M059J (cell line): ENCODE measurements around the gene NUP50. TPM values are rescaled to one million over a fixed set of nuclear protein-coding genes. Genes with fewer than 3 reads are reported as not detected.

Source experiments
- DNase-seq: peaks from one replicate; pipeline ENCODE4 v3.0.0-alpha.2; 2012; ENCODE audit warnings: low read depth
- total RNA-seq: library from RNA; depleted of rRNA; stranded (reverse); fragments of >200 nt; shearing (Covaris generic); gene quantifications from 2 replicates; pipeline ENCODE4 v1.2.3, GENCODE V29; 2014; rRNA removed

NUP50 gene
- total RNA-seq, 1 experiment from 2014 or later = 63.5 TPM

GRCh38 chr22:45230026-45230721 is 66.4 kb downstream of the NUP50 start:
- DNase-seq = no peak

- DNase-seq = no peak
These were observed 67.6 kb downstream of the NUP50 start for GRCh38 chr22:45231293-45231692.

- DNase-seq = no peak
These were observed 69.7 kb downstream of the NUP50 start for GRCh38 chr22:45233386-45233785.

- DNase-seq = no peak
These were observed 70.1 kb downstream of the NUP50 start for GRCh38 chr22:45233827-45234226.

GRCh38 chr22:45235101-45235777 is 71.5 kb downstream of the NUP50 start:
- no peak for DNase-seq

GRCh38 chr22:45235851-45236342 is 72.2 kb downstream of the NUP50 start:
- no peak for DNase-seq

GRCh38 chr22:45237065-45237990 is 73.6 kb downstream of the NUP50 start:
- no peak for DNase-seq

Other genes starting within 250 kb of the NUP50 start
- not detected in 2 replicates for gene PHF21B, start 153.9 kb upstream of the NUP50 start, total RNA-seq
- gene KIAA0930, start 77.0 kb downstream of the NUP50 start, total RNA-seq = 19.1 and 27.5 TPM in 2 replicates
- not detected in 2 replicates for gene UPK3A, start 121.0 kb downstream of the NUP50 start, total RNA-seq
- 4.1 and 9.8 TPM in 2 replicates for gene FAM118A, start 146.0 kb downstream of the NUP50 start, total RNA-seq
- gene SMC1B, start 249.7 kb downstream of the NUP50 start, total RNA-seq = 0.20 TPM in 1 of 2 replicates, not detected in the other
- 6.4 and 9.5 TPM in 2 replicates for gene RIBC2, start 249.8 kb downstream of the NUP50 start, total RNA-seq